ENCODE measurements around the gene TYRO3.
"Not testable (repeated sequence)": the region's sequence is repeated elsewhere in the genome, so short reads cannot be mapped to it uniquely, and the experiment has no call there.

TYRO3 gene

GRCh38 chr15:41554915-41555314 lies 4.1 kb upstream of the TYRO3 start:
- no peak for FAIRE-seq

- FAIRE-seq, result no peak
These were observed 2.3 kb upstream of the TYRO3 start for GRCh38 chr15:41556677-41557076.

- no peak for FAIRE-seq
These were observed 1.2 kb upstream of the TYRO3 start for GRCh38 chr15:41557673-41558399.

GRCh38 chr15:41559239-41559782 lies 299 bp downstream of the TYRO3 start:
- no peak for FAIRE-seq

GRCh38 chr15:41560572-41560874 lies 1.5 kb downstream of the TYRO3 start:
- FAIRE-seq, result no peak

- FAIRE-seq, result no peak
These were observed 2.2 kb downstream of the TYRO3 start for GRCh38 chr15:41561104-41561776.

- no peak for FAIRE-seq
These were observed 2.7 kb downstream of the TYRO3 start for GRCh38 chr15:41561777-41562145.

- FAIRE-seq, result no peak
These were observed 3.2 kb downstream of the TYRO3 start for GRCh38 chr15:41562244-41562643.

- no peak for FAIRE-seq
These were observed 3.8 kb downstream of the TYRO3 start for GRCh38 chr15:41562784-41563198.

- FAIRE-seq, result no peak
These were observed 5.4 kb downstream of the TYRO3 start for GRCh38 chr15:41564286-41564959.

GRCh38 chr15:41564960-41565502 lies 6.0 kb downstream of the TYRO3 start:
- no peak for FAIRE-seq

- no peak for FAIRE-seq
These were observed 6.7 kb downstream of the TYRO3 start for GRCh38 chr15:41565702-41566101.

- no peak for FAIRE-seq
These were observed 7.3 kb downstream of the TYRO3 start for GRCh38 chr15:41566121-41566885.

- no peak for FAIRE-seq
These were observed 8.2 kb downstream of the TYRO3 start for GRCh38 chr15:41567261-41567660.

GRCh38 chr15:41567862-41568261 lies 8.8 kb downstream of the TYRO3 start:
- FAIRE-seq, result no peak

- no peak for FAIRE-seq
These were observed 9.5 kb downstream of the TYRO3 start for GRCh38 chr15:41568350-41569017.

GRCh38 chr15:41569232-41569631 lies 10.2 kb downstream of the TYRO3 start:
- not testable (repeated sequence) for FAIRE-seq

GRCh38 chr15:41570764-41571163 lies 11.8 kb downstream of the TYRO3 start:
- FAIRE-seq, result no peak

GRCh38 chr15:41571948-41572347 lies 12.9 kb downstream of the TYRO3 start:
- FAIRE-seq, result no peak

- FAIRE-seq, result no peak
These were observed 13.9 kb downstream of the TYRO3 start for GRCh38 chr15:41572866-41573265.

- no peak for FAIRE-seq
These were observed 14.4 kb downstream of the TYRO3 start for GRCh38 chr15:41573396-41573795.

GRCh38 chr15:41574158-41574557 lies 15.1 kb downstream of the TYRO3 start:
- no peak for FAIRE-seq
